ENCODE measurements around the gene IFNGR1. TPM values are rescaled to one million over a fixed set of nuclear protein-coding genes. Genes with fewer than 3 reads are reported as not detected.

Gene IFNGR1
- total RNA-seq, 1 experiment from 2014 or later: 27.1 TPM

DNA sequence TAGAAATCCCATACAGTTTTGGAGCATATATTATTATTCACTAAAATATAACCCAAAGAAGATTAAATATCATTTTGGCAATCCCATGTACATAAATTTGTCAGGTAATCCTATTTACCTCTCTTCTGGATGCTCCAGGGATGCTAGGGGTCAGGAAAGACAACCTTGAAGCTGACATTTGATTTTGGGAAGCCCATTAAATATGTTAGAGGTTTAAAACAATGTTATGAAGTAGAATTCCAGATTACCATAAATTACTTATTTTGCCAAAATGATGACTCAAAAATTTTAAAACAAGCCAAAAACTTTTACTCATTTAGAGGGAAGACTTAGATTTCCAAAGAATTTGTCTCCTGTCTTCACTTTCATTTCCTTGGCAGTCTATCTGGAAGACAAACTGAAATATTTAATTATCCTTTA, 36.5 kb downstream of the IFNGR1 start:
- H3K79me2 ChIP-seq (ENCODE audit: insufficient read depth, low read length): no peaks in the 10 kb centered on the region
- no peaks in the 10 kb centered on the region for H3K9me2 ChIP-seq (ENCODE audit: insufficient read depth)
- RAD21 ChIA-PET (ENCODE audit: low non-redundant PET in 1 of 2, low total read pairs in 2 of 2, uncharacterized antibody in 2 of 2, unreplicated experiment in 2 of 2): no interaction called here
- peaks cover 3% of the 10 kb centered on the region in 2 experiments; a peak in 1 of 4 replicates for H3K9me3 ChIP-seq (ENCODE audit: control insufficient read depth in 1 of 2, insufficient read depth in 1 of 2, low read depth in 1 of 2, low read length in 2 of 2)
- H3K4me3 ChIP-seq (replicated peaks in 1 of 2; ENCODE audit: low read depth in 1 of 2, low read length in 2 of 2): no peak overlapping the region
- no peak for TF ChIP-seq TCF7L2 (IDR thresholded peaks at IDR 0.05; ENCODE audit: borderline replicate concordance, extremely low read depth, insufficient read depth, insufficient read length)
- TF ChIP-seq ZNF274 (IDR thresholded peaks at IDR 0.05; ENCODE audit: low read depth, low read length): no peak
- no peak for TF ChIP-seq SP1 (IDR thresholded peaks at IDR 0.05; ENCODE audit: low read depth)
- no peak for TF ChIP-seq EGR1 (IDR thresholded peaks at IDR 0.05; ENCODE audit: low read depth)
- CTCF ChIA-PET: interaction anchor here (0.8 kb wide), 1 partner anchor 17 kb away, joined by 3 read pairs; no protein-coding TSS in a partner anchor
- POLR2A ChIA-PET: no interaction called here
- ATAC-seq (no peak), DNase-seq (ENCODE audit: low read depth, low spot score) (no peak)
- no peaks in the 10 kb centered on the region for H3K4me1 ChIP-seq (ENCODE audit: control insufficient read depth in 1 of 2, insufficient read depth in 2 of 2, low read length in 2 of 2)
- H3K27me3 ChIP-seq (ENCODE audit: insufficient read depth, low read length): no peaks in the 10 kb centered on the region
- H4K20me1 ChIP-seq (ENCODE audit: insufficient read depth): no peaks in the 10 kb centered on the region
- no peaks in the 10 kb centered on the region for H3K36me3 ChIP-seq (ENCODE audit: control insufficient read depth in 1 of 2, insufficient read depth in 2 of 2, low read length in 2 of 2)
- H3K9ac ChIP-seq (ENCODE audit: low read length): no peak overlapping the region
- no TSS peak for BruUV-seq (replicated peaks)
- no peak overlapping the region for H3K27ac ChIP-seq (ENCODE audit: low read depth, low read length)
- no peak overlapping the region for H3K4me2 ChIP-seq (ENCODE audit: low read length)
- no peak overlapping the region for H2AFZ ChIP-seq (ENCODE audit: low read depth, low read length, poor library complexity, severe bottlenecking)
- intact Hi-C loops (cut with micrococcal nuclease): no loop called here

DNA sequence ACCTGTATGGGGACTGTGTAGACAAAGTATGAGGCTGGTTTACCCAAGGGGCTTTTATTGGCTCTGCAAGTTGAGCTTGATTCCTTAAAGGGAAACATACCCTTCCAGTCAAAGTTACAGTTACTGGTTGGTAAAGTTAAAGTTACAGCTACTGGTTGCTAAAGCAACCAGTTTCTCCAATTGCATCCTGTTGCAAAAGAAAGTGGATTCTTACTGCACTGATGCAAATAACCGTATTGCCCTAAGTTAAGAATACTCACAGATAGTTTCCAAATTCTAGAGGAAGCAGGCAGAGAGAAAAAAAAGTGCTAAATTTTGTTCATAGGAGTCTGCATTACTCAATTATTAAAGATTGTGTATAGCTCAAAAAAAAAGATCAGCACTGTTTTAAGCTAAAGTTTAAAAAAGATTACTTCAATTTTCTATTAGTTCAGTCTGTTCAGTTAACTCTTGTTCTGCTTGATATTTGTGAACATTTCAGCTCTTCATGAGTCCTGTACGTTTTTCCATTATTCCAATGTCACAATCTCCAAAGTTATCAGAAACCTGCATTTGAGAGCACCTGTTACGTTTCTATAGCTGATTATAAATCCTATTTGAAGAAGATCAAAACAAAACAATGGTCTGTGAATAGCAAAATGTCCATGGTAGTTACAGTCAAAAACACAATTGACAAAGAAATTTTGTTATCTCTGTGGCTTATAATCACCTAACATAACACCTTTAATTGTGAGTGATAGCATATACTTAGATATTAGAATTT, 37.1 kb downstream of the IFNGR1 start:
- DNase-seq (ENCODE audit: low read depth, low spot score) (no peak), ATAC-seq (no peak)
- Histone ChIP-seq H2AFZ (ENCODE audit: low read depth, low read length, poor library complexity, severe bottlenecking) (no peak overlapping the region), H3K27ac (ENCODE audit: low read depth, low read length) (no peak overlapping the region), H3K4me2 (ENCODE audit: low read length) (no peak overlapping the region), H3K9me3 (ENCODE audit: control insufficient read depth in 1 of 2, insufficient read depth in 1 of 2, low read depth in 1 of 2, low read length in 2 of 2) (peaks cover 3% of the 10 kb centered on the region in 2 experiments; a peak in 1 of 4 replicates), H3K4me3 (replicated peaks in 1 of 2; ENCODE audit: low read depth in 1 of 2, low read length in 2 of 2) (no peak overlapping the region), H3K9ac (ENCODE audit: low read length) (no peak overlapping the region), H4K20me1 (ENCODE audit: insufficient read depth) (no peaks in the 10 kb centered on the region), H3K79me2 (ENCODE audit: insufficient read depth, low read length) (no peaks in the 10 kb centered on the region), H3K9me2 (ENCODE audit: insufficient read depth) (no peaks in the 10 kb centered on the region), H3K4me1 (ENCODE audit: control insufficient read depth in 1 of 2, insufficient read depth in 2 of 2, low read length in 2 of 2) (no peaks in the 10 kb centered on the region), H3K27me3 (ENCODE audit: insufficient read depth, low read length) (no peaks in the 10 kb centered on the region), H3K36me3 (ENCODE audit: control insufficient read depth in 1 of 2, insufficient read depth in 2 of 2, low read length in 2 of 2) (no peaks in the 10 kb centered on the region)
- intact Hi-C loops (cut with micrococcal nuclease): no loop called here
- ChIA-PET CTCF (interaction anchor here (0.8 kb wide), 1 partner anchor 16 kb away, joined by 3 read pairs; no protein-coding TSS in a partner anchor), POLR2A (no interaction called here), RAD21 (ENCODE audit: low non-redundant PET in 1 of 2, low total read pairs in 2 of 2, uncharacterized antibody in 2 of 2, unreplicated experiment in 2 of 2) (no interaction called here)
- no TSS peak for BruUV-seq (replicated peaks)
- TF ChIP-seq, protein P1, sequence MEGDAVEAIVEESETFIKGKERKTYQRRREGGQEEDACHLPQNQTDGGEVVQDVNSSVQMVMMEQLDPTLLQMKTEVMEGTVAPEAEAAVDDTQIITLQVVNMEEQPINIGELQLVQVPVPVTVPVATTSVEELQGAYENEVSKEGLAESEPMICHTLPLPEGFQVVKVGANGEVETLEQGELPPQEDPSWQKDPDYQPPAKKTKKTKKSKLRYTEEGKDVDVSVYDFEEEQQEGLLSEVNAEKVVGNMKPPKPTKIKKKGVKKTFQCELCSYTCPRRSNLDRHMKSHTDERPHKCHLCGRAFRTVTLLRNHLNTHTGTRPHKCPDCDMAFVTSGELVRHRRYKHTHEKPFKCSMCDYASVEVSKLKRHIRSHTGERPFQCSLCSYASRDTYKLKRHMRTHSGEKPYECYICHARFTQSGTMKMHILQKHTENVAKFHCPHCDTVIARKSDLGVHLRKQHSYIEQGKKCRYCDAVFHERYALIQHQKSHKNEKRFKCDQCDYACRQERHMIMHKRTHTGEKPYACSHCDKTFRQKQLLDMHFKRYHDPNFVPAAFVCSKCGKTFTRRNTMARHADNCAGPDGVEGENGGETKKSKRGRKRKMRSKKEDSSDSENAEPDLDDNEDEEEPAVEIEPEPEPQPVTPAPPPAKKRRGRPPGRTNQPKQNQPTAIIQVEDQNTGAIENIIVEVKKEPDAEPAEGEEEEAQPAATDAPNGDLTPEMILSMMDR (IDR thresholded peaks at IDR 0.05 in 2 of 3, conservative IDR thresholded peaks at IDR 0.05 in 1 of 3; ENCODE audit: borderline replicate concordance in 1 of 3, insufficient read depth in 1 of 3, low read depth in 2 of 3, low read length in 2 of 3): no peak
- no peak for TF ChIP-seq POLR2A (IDR thresholded peaks at IDR 0.05; ENCODE audit: borderline replicate concordance, extremely low read depth, insufficient read depth, insufficient read length)
- no peak for TF ChIP-seq FOSL1 (IDR thresholded peaks at IDR 0.05; ENCODE audit: low read depth)
- no peak for TF ChIP-seq EZH2 (IDR thresholded peaks at IDR 0.05)
- no peak for TF ChIP-seq EGR1 (IDR thresholded peaks at IDR 0.05; ENCODE audit: low read depth)
- TF ChIP-seq SP1 (IDR thresholded peaks at IDR 0.05; ENCODE audit: low read depth): no peak
- TF ChIP-seq EZH2phosphoT487 (IDR thresholded peaks at IDR 0.05; ENCODE audit: borderline replicate concordance): no peak

Measured in HCT116 (cell line).